ENCODE measurements around the gene SSC5D. TPM values are rescaled to one million over a fixed set of nuclear protein-coding genes. Genes with fewer than 3 reads are reported as not detected.

The SSC5D gene
- total RNA-seq, 1 experiment from 2014 or later: 0.86 TPM

DNA sequence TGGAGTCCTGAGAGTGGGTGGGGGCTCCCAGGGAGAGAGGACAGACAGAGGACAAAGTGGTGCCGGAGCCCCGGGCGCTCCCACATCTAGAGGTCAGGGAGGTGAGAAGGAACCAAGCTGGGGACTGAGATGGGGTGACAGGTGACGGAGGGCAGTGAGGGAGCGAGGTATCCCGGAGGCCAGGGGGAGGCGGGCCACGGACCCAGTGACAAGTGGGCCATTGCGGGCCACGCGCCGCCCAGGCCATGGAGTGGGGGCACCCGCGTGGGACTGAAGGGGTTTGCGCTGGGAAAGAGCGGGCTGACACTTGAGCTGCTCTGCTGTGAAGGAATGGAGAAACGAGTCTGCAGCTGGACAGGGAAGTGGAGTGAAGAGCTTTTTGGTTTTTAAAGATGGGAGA lies 9.2 kb upstream of the SSC5D start:
- Mint-ChIP-seq H3K27me3 (ENCODE audit: insufficient read depth, unreplicated experiment) (no peaks in the 10 kb centered on the region), H3K4me1 (ENCODE audit: low read depth, unreplicated experiment) (peaks cover 19% of the 10 kb centered on the region), H3K4me3 (ENCODE audit: unreplicated experiment) (no peak overlapping the region), H3K9me3 (ENCODE audit: unreplicated experiment) (no peaks in the 10 kb centered on the region), H3K36me3 (ENCODE audit: insufficient read depth, unreplicated experiment) (peaks cover 19% of the 10 kb centered on the region), H3K27ac (ENCODE audit: unreplicated experiment) (peak overlapping the region; percentile 36)
- ChIA-PET CTCF (interaction anchor here (0.9 kb wide), 1 partner anchor 12 kb away, joined by 4 read pairs; no protein-coding TSS in a partner anchor), POLR2A (interaction anchor here (0.6 kb wide), 1 partner anchor 118 kb away, joined by 3 read pairs; no protein-coding TSS in a partner anchor)
- DNase-seq: no peak
- intact Hi-C loops (cut with micrococcal nuclease; ENCODE audit: unreplicated experiment): no loop called here
- Histone ChIP-seq H3K4me1 (peaks cover 14% of the 10 kb centered on the region), H3K4me3 (ENCODE audit: low read depth, low read length) (no peak overlapping the region), H3K36me3 (ENCODE audit: control insufficient read depth, insufficient read depth, low read length) (no peaks in the 10 kb centered on the region; the same call in 1 of the 2 replicates), H3K9me3 (no peaks in the 10 kb centered on the region), H3K27me3 (replicated peaks; ENCODE audit: control insufficient read depth, insufficient read depth, low read length) (no peaks in the 10 kb centered on the region)
- BruUV-seq (replicated peaks): no TSS peak
- TF ChIP-seq, protein P1, sequence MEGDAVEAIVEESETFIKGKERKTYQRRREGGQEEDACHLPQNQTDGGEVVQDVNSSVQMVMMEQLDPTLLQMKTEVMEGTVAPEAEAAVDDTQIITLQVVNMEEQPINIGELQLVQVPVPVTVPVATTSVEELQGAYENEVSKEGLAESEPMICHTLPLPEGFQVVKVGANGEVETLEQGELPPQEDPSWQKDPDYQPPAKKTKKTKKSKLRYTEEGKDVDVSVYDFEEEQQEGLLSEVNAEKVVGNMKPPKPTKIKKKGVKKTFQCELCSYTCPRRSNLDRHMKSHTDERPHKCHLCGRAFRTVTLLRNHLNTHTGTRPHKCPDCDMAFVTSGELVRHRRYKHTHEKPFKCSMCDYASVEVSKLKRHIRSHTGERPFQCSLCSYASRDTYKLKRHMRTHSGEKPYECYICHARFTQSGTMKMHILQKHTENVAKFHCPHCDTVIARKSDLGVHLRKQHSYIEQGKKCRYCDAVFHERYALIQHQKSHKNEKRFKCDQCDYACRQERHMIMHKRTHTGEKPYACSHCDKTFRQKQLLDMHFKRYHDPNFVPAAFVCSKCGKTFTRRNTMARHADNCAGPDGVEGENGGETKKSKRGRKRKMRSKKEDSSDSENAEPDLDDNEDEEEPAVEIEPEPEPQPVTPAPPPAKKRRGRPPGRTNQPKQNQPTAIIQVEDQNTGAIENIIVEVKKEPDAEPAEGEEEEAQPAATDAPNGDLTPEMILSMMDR (IDR thresholded peaks at IDR 0.05; ENCODE audit: insufficient read depth in 1 of 2, low read depth in 1 of 2, low read length in 1 of 2, severe bottlenecking in 1 of 2, unreplicated experiment in 1 of 2): no peak

DNA sequence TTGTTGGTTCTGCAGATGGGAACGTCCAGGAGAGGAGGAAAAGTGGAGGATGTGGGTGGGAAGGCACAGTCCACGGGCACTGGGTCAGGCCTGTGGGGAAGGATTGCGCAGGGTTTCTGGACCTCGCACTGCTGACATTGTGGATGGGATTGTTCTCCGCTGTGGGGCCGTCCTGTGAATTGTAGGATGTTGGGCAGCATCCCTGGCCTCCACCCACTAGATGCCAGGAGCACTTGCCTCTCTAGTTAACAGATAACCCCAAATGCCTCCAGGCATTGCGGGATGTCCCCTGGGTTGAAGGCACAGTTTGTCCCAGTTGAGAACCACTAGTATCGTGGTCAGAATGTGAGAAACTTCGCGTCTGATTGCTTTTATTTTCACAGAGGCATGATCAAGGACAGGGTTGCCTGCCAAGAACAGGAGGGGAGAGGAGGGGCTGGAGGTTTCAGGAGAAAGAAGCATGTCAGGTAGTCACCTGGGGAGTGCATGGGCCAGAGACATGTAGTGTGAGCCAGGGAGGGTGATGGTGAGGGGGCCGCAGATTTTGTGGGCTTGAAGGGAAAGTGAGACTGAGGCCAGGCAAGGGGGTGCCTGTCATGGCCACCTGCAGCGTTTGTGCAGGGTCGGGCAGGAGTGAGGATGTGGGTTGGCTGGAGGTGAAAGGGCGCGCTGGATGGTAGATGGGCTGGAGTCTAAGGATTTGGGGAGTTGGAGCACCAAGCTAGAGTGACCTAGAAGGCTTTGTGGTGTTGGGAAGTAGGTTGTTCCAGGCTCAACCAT lies 8.6 kb upstream of the SSC5D start:
- no peaks in the 10 kb centered on the region for H3K9me3 ChIP-seq
- Mint-ChIP-seq H3K27me3 (ENCODE audit: insufficient read depth, unreplicated experiment) (no peaks in the 10 kb centered on the region), H3K9me3 (ENCODE audit: unreplicated experiment) (no peaks in the 10 kb centered on the region), H3K36me3 (ENCODE audit: insufficient read depth, unreplicated experiment) (peaks cover 24% of the 10 kb centered on the region), H3K4me1 (ENCODE audit: low read depth, unreplicated experiment) (peaks cover 19% of the 10 kb centered on the region), H3K27ac (ENCODE audit: unreplicated experiment) (no peak overlapping the region), H3K4me3 (ENCODE audit: unreplicated experiment) (no peak overlapping the region)
- TF ChIP-seq, protein P1 (IDR thresholded peaks at IDR 0.05; ENCODE audit: insufficient read depth in 1 of 2, low read depth in 1 of 2, low read length in 1 of 2, severe bottlenecking in 1 of 2, unreplicated experiment in 1 of 2): no peak
- CTCF ChIA-PET: interaction anchor here (0.9 kb wide), 1 partner anchor 12 kb away, joined by 4 read pairs; no protein-coding TSS in a partner anchor
- no peaks in the 10 kb centered on the region; the same call in 1 of the 2 replicates for H3K36me3 ChIP-seq (ENCODE audit: control insufficient read depth, insufficient read depth, low read length)
- POLR2A ChIA-PET: interaction anchor here (0.6 kb wide), 1 partner anchor 118 kb away, joined by 3 read pairs; no protein-coding TSS in a partner anchor
- DNase-seq: no peak
- intact Hi-C loops (cut with micrococcal nuclease; ENCODE audit: unreplicated experiment): no loop called here
- BruUV-seq (replicated peaks): no TSS peak
- H3K27me3 ChIP-seq (replicated peaks; ENCODE audit: control insufficient read depth, insufficient read depth, low read length): no peaks in the 10 kb centered on the region
- peaks cover 14% of the 10 kb centered on the region for H3K4me1 ChIP-seq
- no peak overlapping the region for H3K4me3 ChIP-seq (ENCODE audit: low read depth, low read length)

DNA sequence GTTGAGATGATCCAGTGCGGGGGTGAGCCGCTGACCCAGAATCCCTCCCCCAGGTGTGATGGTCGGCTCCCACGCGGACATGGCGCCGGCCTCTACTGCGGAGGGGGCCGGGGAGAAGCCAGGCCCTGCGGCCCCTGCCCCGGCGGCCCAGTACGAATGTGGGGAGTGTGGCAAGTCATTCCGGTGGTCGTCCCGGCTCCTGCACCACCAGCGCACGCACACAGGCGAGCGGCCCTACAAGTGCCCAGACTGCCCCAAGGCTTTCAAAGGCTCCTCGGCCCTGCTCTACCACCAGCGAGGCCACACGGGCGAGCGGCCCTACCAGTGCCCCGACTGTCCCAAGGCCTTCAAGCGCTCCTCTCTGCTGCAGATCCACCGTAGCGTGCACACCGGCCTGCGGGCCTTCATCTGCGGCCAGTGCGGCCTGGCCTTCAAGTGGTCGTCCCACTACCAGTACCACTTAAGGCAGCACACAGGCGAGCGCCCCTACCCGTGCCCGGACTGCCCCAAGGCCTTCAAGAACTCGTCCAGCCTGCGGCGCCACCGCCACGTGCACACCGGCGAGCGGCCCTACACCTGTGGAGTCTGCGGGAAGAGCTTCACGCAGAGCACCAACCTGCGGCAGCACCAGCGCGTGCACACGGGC lies 7.0 kb upstream of the SSC5D start:
- H3K4me3 ChIP-seq (ENCODE audit: low read depth, low read length): no peak overlapping the region
- DNase-seq: no peak
- TF ChIP-seq, protein P1 (IDR thresholded peaks at IDR 0.05; ENCODE audit: insufficient read depth in 1 of 2, low read depth in 1 of 2, low read length in 1 of 2, severe bottlenecking in 1 of 2, unreplicated experiment in 1 of 2): no peak
- peaks cover 4% of the 10 kb centered on the region; the same call in 1 of the 2 replicates for H3K4me1 ChIP-seq
- no peak overlapping the region for H3K4me3 Mint-ChIP-seq (ENCODE audit: unreplicated experiment)
- H3K9me3 ChIP-seq: no peaks in the 10 kb centered on the region
- no TSS peak for BruUV-seq (replicated peaks)
- POLR2A ChIA-PET: no interaction called here
- intact Hi-C loops (cut with micrococcal nuclease; ENCODE audit: unreplicated experiment): no loop called here
- H3K27me3 ChIP-seq (replicated peaks; ENCODE audit: control insufficient read depth, insufficient read depth, low read length): no peaks in the 10 kb centered on the region
- no peaks in the 10 kb centered on the region for H3K9me3 Mint-ChIP-seq (ENCODE audit: unreplicated experiment)
- H3K27me3 Mint-ChIP-seq (ENCODE audit: insufficient read depth, unreplicated experiment): no peaks in the 10 kb centered on the region
- H3K27ac Mint-ChIP-seq (ENCODE audit: unreplicated experiment): no peak overlapping the region
- H3K36me3 ChIP-seq (ENCODE audit: control insufficient read depth, insufficient read depth, low read length): no peaks in the 10 kb centered on the region; the same call in 1 of the 2 replicates
- peaks cover 35% of the 10 kb centered on the region for H3K36me3 Mint-ChIP-seq (ENCODE audit: insufficient read depth, unreplicated experiment)
- H3K4me1 Mint-ChIP-seq (ENCODE audit: low read depth, unreplicated experiment): peaks cover 25% of the 10 kb centered on the region
- CTCF ChIA-PET: no interaction called here
